H1 (cell line): ENCODE data around the gene FKBP10. TPM values are rescaled to one million over a fixed set of nuclear protein-coding genes. Genes with fewer than 3 reads are reported as not detected.
"Not testable (repeated sequence)": the region's sequence is repeated elsewhere in the genome, so short reads cannot be mapped to it uniquely, and the experiment has no call there.

Experiments used
- CTCF ChIA-PET: fragments of 300-600 bp; sonication (Branson Sonifier 250); formaldehyde crosslinking; loops from one replicate; lab custom pipeline; 2021; ENCODE audit not compliant: partially characterized antibody; lab: Charles Lee
- POLR2A ChIA-PET: fragments of 300-600 bp; sonication (Branson Sonifier 250); formaldehyde crosslinking; loops from one replicate; lab custom pipeline; 2021; ENCODE audit warnings: inconsistent platforms; ENCODE audit not compliant: partially characterized antibody; lab: Charles Lee
- DNase-seq, 2 experiments: peaks; one replicate each; pipeline versions ENCODE4 v3.0.0 to v3.0.0-alpha.2; 2010 to 2022; ENCODE audit warnings: low spot score in 2 of 2, low read depth in 1 of 2, mixed read lengths in 1 of 2
- FAIRE-seq: peaks from 2 replicates; lab custom pipeline; 2011; peaks lifted over from hg19 to GRCh38; lab: Jason Lieb, UNC
- H2AFZ ChIP-seq: 2 replicates; pipeline ENCODE4 v1.8.1; 2012; ENCODE audit warnings: low read length, inconsistent platforms
- H2AK5ac ChIP-seq: 2 replicates; pipeline ENCODE4 v1.6.1; 2013; ENCODE audit warnings: low read depth, low read length
- H2BK120ac ChIP-seq: replicated peaks from 2 replicates; pipeline ENCODE3; 2013; ENCODE audit warnings: low read depth, low read length, inconsistent platforms
- H2BK12ac ChIP-seq: 2 replicates; pipeline ENCODE4 v1.6.1; 2013; ENCODE audit warnings: low read depth, low read length
- H2BK15ac ChIP-seq: 2 replicates; pipeline ENCODE4 v1.6.1; 2013; ENCODE audit warnings: low read length
- H2BK20ac ChIP-seq: 2 replicates; pipeline ENCODE4 v1.6.1; 2013; ENCODE audit warnings: low read length
- H2BK5ac ChIP-seq: 2 replicates; pipeline ENCODE4 v1.6.1; 2013; ENCODE audit warnings: low read depth, low read length
- H3K14ac ChIP-seq: 2 replicates; pipeline ENCODE4 v1.6.1; 2013; ENCODE audit warnings: inconsistent platforms; ENCODE audit not compliant: insufficient read length
- H3K18ac ChIP-seq: 2 replicates; pipeline ENCODE4 v1.6.1; 2013; ENCODE audit warnings: low read length; ENCODE audit errors: extremely low read depth
- H3K23ac ChIP-seq: 2 replicates; pipeline ENCODE4 v1.6.1; 2013; ENCODE audit warnings: inconsistent platforms; ENCODE audit not compliant: insufficient read length
- H3K23me2 ChIP-seq: 2 replicates; pipeline ENCODE4 v1.6.1; 2013; ENCODE audit warnings: low read depth, low read length
- H3K27ac ChIP-seq: 2 replicates; pipeline ENCODE4 v1.6.1; 2011; ENCODE audit warnings: low read depth, low read length, inconsistent platforms
- H3K27me3 ChIP-seq, 4 experiments: replicated peaks in 1 of 4; 1 replicate in 1 of 4; 2 replicates in 3 of 4; pipeline versions ENCODE4 v1.6.1 to v1.8.1; 2011 to 2013; ENCODE audit warnings: low read length in 3 of 4, mild to moderate bottlenecking in 3 of 4, inconsistent platforms in 2 of 4, mixed read lengths in 2 of 4, moderate library complexity in 1 of 4; ENCODE audit not compliant: control insufficient read depth in 3 of 4, insufficient read depth in 3 of 4; ENCODE audit errors: extremely low read depth in 1 of 4
- H3K36me3 ChIP-seq, 4 experiments: 2 replicates each; pipeline versions ENCODE4 v1.6.1 to v1.8.1; 2011 to 2013; ENCODE audit warnings: mild to moderate bottlenecking in 4 of 4, low read length in 3 of 4, moderate library complexity in 2 of 4, control low read depth in 1 of 4, inconsistent platforms in 1 of 4; ENCODE audit not compliant: insufficient read depth in 4 of 4, control insufficient read depth in 2 of 4
- H3K4ac ChIP-seq: replicated peaks from 2 replicates; pipeline ENCODE3; 2013; ENCODE audit warnings: low read length, low read depth, mixed read lengths, inconsistent platforms; ENCODE audit not compliant: insufficient read length
- H3K4me1 ChIP-seq, 4 experiments: replicated peaks in 1 of 4; 1 replicate in 1 of 4; 2 replicates in 3 of 4; pipeline versions ENCODE4 v1.6.1 to v1.8.1; 2011 to 2013; ENCODE audit warnings: low read length in 3 of 4, inconsistent platforms in 2 of 4, mixed read lengths in 1 of 4; ENCODE audit not compliant: insufficient read depth in 4 of 4, control insufficient read depth in 3 of 4
- H3K4me2 ChIP-seq, 2 experiments: 2 replicates each; pipeline versions ENCODE4 v1.6.1 to v1.8.1; 2011 to 2013; ENCODE audit warnings: low read depth in 2 of 2, low read length in 2 of 2, control low read depth in 1 of 2, inconsistent platforms in 1 of 2, mild to moderate bottlenecking in 1 of 2; ENCODE audit not compliant: insufficient read depth in 1 of 2
- H3K4me3 ChIP-seq, 4 experiments: fragments of 200-600, 300-600 bp in 1 of 4; sonication (generic), shearing (Covaris generic), sonication (Bioruptor Twin) in 1 of 4; 2 replicates each; pipeline versions ENCODE4 v1.5.1 to v1.8.1; 2011 to 2016; ENCODE audit warnings: low read length in 4 of 4, low read depth in 3 of 4, control low read depth in 2 of 4, inconsistent platforms in 2 of 4, mild to moderate bottlenecking in 2 of 4, mixed read lengths in 1 of 4, moderate library complexity in 1 of 4; ENCODE audit not compliant: insufficient read depth in 2 of 4; ENCODE audit errors: extremely low read depth in 1 of 4
- H3K56ac ChIP-seq: replicated peaks from 2 replicates; pipeline ENCODE3; 2013; ENCODE audit warnings: low read depth, mild to moderate bottlenecking, mixed read lengths, low read length, inconsistent platforms; ENCODE audit not compliant: insufficient read length
- H3K79me1 ChIP-seq: 2 replicates; pipeline ENCODE4 v1.6.1; 2013; ENCODE audit warnings: low read depth, low read length, control low read depth
- H3K79me2 ChIP-seq, 2 experiments: 2 replicates each; pipeline versions ENCODE4 v1.6.1 to v1.8.1; 2012 to 2013; ENCODE audit warnings: low read length in 2 of 2, mild to moderate bottlenecking in 2 of 2, inconsistent platforms in 1 of 2; ENCODE audit not compliant: insufficient read depth in 2 of 2, control insufficient read depth in 1 of 2
- H3K9ac ChIP-seq, 4 experiments: replicated peaks in 1 of 4; 1 replicate in 1 of 4; 2 replicates in 3 of 4; pipeline versions ENCODE4 v1.6.1 to v1.8.1; 2011 to 2013; ENCODE audit warnings: low read depth in 3 of 4, low read length in 3 of 4, control low read depth in 2 of 4, mild to moderate bottlenecking in 2 of 4, moderate library complexity in 2 of 4, inconsistent platforms in 1 of 4; ENCODE audit errors: extremely low read depth in 1 of 4
- H3K9me3 ChIP-seq, 2 experiments: 2 replicates each; pipeline versions ENCODE4 v1.6.1 to v1.8.1; 2012 to 2013; ENCODE audit warnings: mild to moderate bottlenecking in 2 of 2, moderate library complexity in 2 of 2, control low read depth in 1 of 2, inconsistent platforms in 1 of 2, low read depth in 1 of 2, low read length in 1 of 2, mixed read lengths in 1 of 2; ENCODE audit not compliant: insufficient read depth in 2 of 2
- H4K20me1 ChIP-seq, 2 experiments: replicated peaks in 1 of 2; 2 replicates each; pipeline versions ENCODE3 to v1.8.1; 2011 to 2013; ENCODE audit warnings: inconsistent platforms in 2 of 2, low read length in 2 of 2, mild to moderate bottlenecking in 1 of 2; ENCODE audit not compliant: insufficient read depth in 2 of 2, control insufficient read depth in 1 of 2
- H4K5ac ChIP-seq: 2 replicates; pipeline ENCODE4 v1.6.1; 2013; ENCODE audit warnings: low read length, low read depth, mixed read lengths, inconsistent platforms; ENCODE audit not compliant: insufficient read length
- H4K8ac ChIP-seq: 2 replicates; pipeline ENCODE4 v1.8.0; 2013; ENCODE audit warnings: mild to moderate bottlenecking, moderate library complexity, low read length, inconsistent platforms; ENCODE audit not compliant: insufficient read depth; ENCODE audit errors: extremely low read depth
- H4K91ac ChIP-seq: replicated peaks from 2 replicates; pipeline ENCODE3; 2013; ENCODE audit warnings: low read length, mixed read lengths, inconsistent platforms; ENCODE audit not compliant: insufficient read length
- WGBS, 2 experiments: shearing (Covaris generic) in 1 of 2; methylation state at CpG; one replicate each; pipeline versions ENCODE4 v1.1.6 to v1.1.7; 2013 to 2015; ENCODE audit warnings: low lambda C conversion rate in 2 of 2, mixed read lengths in 2 of 2, inconsistent platforms in 1 of 2, low coverage in 1 of 2, missing lambda C conversion rate in 1 of 2; ENCODE audit not compliant: insufficient replicate concordance in 2 of 2, insufficient coverage in 1 of 2, insufficient read length in 1 of 2; ENCODE audit errors: extremely low coverage in 1 of 2, missing lambda C conversion rate in 1 of 2; 5-methylcytosine and 5-hydroxymethylcytosine counted together
- polyA plus RNA-seq, 7 experiments: library from polyadenylated mRNA; depleted of rRNA in 3 of 7; stranded (reverse) in 5 of 7; unstranded in 2 of 7; fragments of >200 nt in 5 of 7; fragments of 200-250 nt in 2 of 7; gene quantifications; 1 replicate in 5 of 7; 2 replicates in 1 of 7; 4 replicates in 1 of 7; pipeline versions ENCODE4 v1.2.1 to v1.2.3, GENCODE V29; 2011 to 2013; ENCODE audit warnings: missing spikeins in 2 of 7, mixed read lengths in 2 of 7
- total RNA-seq: library from RNA; stranded (reverse); fragmentation: NEBNext Ultra II Directional; extraction: Animal tissue kit (Norgen Biotek cat#: 25700); gene quantifications from 2 replicates; pipeline ENCODE4 v1.2.1, GENCODE V29; 2021

Gene FKBP10
- total and polyA plus RNA-seq, 2 of the 8 experiments (the other 6 are each of a cell fraction or from before 2014, with no cell fraction given): 173 to 283 TPM

GRCh38 chr17:41776262-41776900, 36.4 kb upstream of the FKBP10 start:
- H3K4me3 ChIP-seq, H3K27ac ChIP-seq, H2AFZ ChIP-seq, H3K23ac ChIP-seq, H4K5ac ChIP-seq, H3K9ac ChIP-seq, H3K18ac ChIP-seq, H3K4ac ChIP-seq, H3K36me3 ChIP-seq, H3K14ac ChIP-seq, H4K8ac ChIP-seq, FAIRE-seq, H3K9me3 ChIP-seq, H2BK20ac ChIP-seq, H3K56ac ChIP-seq, H3K23me2 ChIP-seq, DNase-seq, H3K27me3 ChIP-seq: not testable (repeated sequence)
- peaks cover 6 to 20% of the 10 kb centered on the region in 2 experiments for H4K20me1 ChIP-seq
- ChIA-PET CTCF (interaction anchor here (0.6 to 6.8 kb wide), 7 partner anchors 9 to 39 kb away, joined by 3 to 55 read pairs (median 4); partner anchors contain the start of genes JUP and P3H4), POLR2A (interaction anchor here (1.1 to 7.5 kb wide), 7 partner anchors 8 to 42 kb away, joined by 3 to 83 read pairs (median 5); partner anchors contain the start of genes HAP1 and JUP)
- peak overlapping the region; percentile 88; the same call in 1 of the 2 replicates for H2BK12ac ChIP-seq
- peaks cover 0 to 52% of the 10 kb centered on the region in 2 experiments; a peak in 3 of 4 replicates for H3K79me2 ChIP-seq
- peaks cover 0 to 51% (median 34%) of the 10 kb centered on the region in 4 experiments; a peak in 6 of 7 replicates for H3K4me1 ChIP-seq
- peak overlapping the region; percentile 75; the same call in 1 of the 2 replicates for H2AK5ac ChIP-seq
- peak overlapping the region; percentile 22 to 42; a peak in 2 of 4 replicates for H3K4me2 ChIP-seq
- WGBS, 2 experiments: 89% methylated on average over 14 of the region's 14 CpGs; no CpG with 5 or more reads in 1 of the 2 experiments
- H2BK15ac ChIP-seq: peak overlapping the region; percentile 88
- H4K91ac ChIP-seq: peak overlapping the region; percentile 49
- H3K79me1 ChIP-seq: peaks cover 16% of the 10 kb centered on the region
- H2BK5ac ChIP-seq: peak overlapping the region; percentile 68
- H2BK120ac ChIP-seq: peak overlapping the region; percentile 67
